Neuronal stem cell (in vitro differentiated cells): ENCODE data around the gene ACSS1.

Experiments used
- DNase-seq: peaks from one replicate; pipeline ENCODE4 v3.0.0-alpha.2; 2013; ENCODE audit warnings: low spot score
- H2AFZ ChIP-seq: one replicate; pipeline ENCODE4 v1.6.1; 2013; ENCODE audit warnings: mild to moderate bottlenecking, low read length, inconsistent platforms
- H2AK5ac ChIP-seq: 2 replicates; pipeline ENCODE4 v1.6.1; 2013; ENCODE audit warnings: low read depth, mild to moderate bottlenecking, inconsistent platforms, low read length, moderate library complexity, mixed read lengths
- H2BK120ac ChIP-seq: 2 replicates; pipeline ENCODE4 v1.6.1; 2013; ENCODE audit warnings: low read depth, mild to moderate bottlenecking, inconsistent platforms, low read length, moderate library complexity, mixed read lengths
- H2BK12ac ChIP-seq: one replicate; pipeline ENCODE4 v1.6.1; 2013; ENCODE audit warnings: low read length, inconsistent platforms
- H2BK15ac ChIP-seq: 2 replicates; pipeline ENCODE4 v1.6.1; 2013; ENCODE audit warnings: mild to moderate bottlenecking, low read length, inconsistent platforms, mixed read lengths
- H2BK5ac ChIP-seq: one replicate; pipeline ENCODE4 v1.6.1; 2013; ENCODE audit warnings: inconsistent platforms, mild to moderate bottlenecking, low read length, moderate library complexity
- H3K14ac ChIP-seq: one replicate; pipeline ENCODE4 v1.6.1; 2013; ENCODE audit warnings: low read length, inconsistent platforms
- H3K18ac ChIP-seq: 2 replicates; pipeline ENCODE4 v1.6.1; 2013; ENCODE audit warnings: low read length, inconsistent platforms
- H3K23ac ChIP-seq: 2 replicates; pipeline ENCODE4 v1.6.1; 2013; ENCODE audit warnings: low read depth, mild to moderate bottlenecking, mixed read lengths, low read length, inconsistent platforms; ENCODE audit not compliant: poor library complexity
- H3K27ac ChIP-seq: replicated peaks from 3 replicates; pipeline ENCODE4 v1.5.1; 2013; ENCODE audit warnings: low read length, inconsistent platforms
- H3K27me3 ChIP-seq, 3 experiments: 2 replicates each; pipeline ENCODE4 v1.6.1; 2013; ENCODE audit warnings: low read length in 3 of 3, mild to moderate bottlenecking in 2 of 3, inconsistent platforms in 1 of 3, low read depth in 1 of 3, mixed read lengths in 1 of 3, moderate library complexity in 1 of 3; ENCODE audit not compliant: control insufficient read depth in 3 of 3, insufficient read depth in 3 of 3
- H3K36me3 ChIP-seq, 2 donors: replicated peaks in 1 of 2; 2 replicates each; pipeline ENCODE4 v1.6.1; 2013; ENCODE audit warnings: low read length in 2 of 2; ENCODE audit not compliant: control insufficient read depth in 2 of 2, insufficient read depth in 2 of 2
- H3K4ac ChIP-seq: 2 replicates; pipeline ENCODE4 v1.6.1; 2013; ENCODE audit warnings: inconsistent platforms, mild to moderate bottlenecking, low read length, moderate library complexity
- H3K4me1 ChIP-seq, 2 donors: 1 replicate in 1 of 2; 2 replicates in 1 of 2; pipeline ENCODE4 v1.6.1; 2013; ENCODE audit warnings: low read length in 2 of 2, low read depth in 1 of 2; ENCODE audit not compliant: control insufficient read depth in 2 of 2, insufficient read depth in 1 of 2
- H3K4me2 ChIP-seq: one replicate; pipeline ENCODE4 v1.6.1; 2013; ENCODE audit warnings: mild to moderate bottlenecking, low read length, inconsistent platforms; ENCODE audit not compliant: insufficient read depth, poor library complexity, severe bottlenecking
- H3K4me3 ChIP-seq, 2 donors: 2 replicates each; pipeline ENCODE4 v1.5.1; 2013; ENCODE audit warnings: low read length in 2 of 2, mild to moderate bottlenecking in 2 of 2, inconsistent platforms in 1 of 2, moderate library complexity in 1 of 2
- H3K79me1 ChIP-seq: one replicate; pipeline ENCODE4 v1.6.1; 2013; ENCODE audit warnings: low read depth, mild to moderate bottlenecking, inconsistent platforms, low read length, moderate library complexity
- H3K9ac ChIP-seq: one replicate; pipeline ENCODE4 v1.6.1; 2013; ENCODE audit warnings: mild to moderate bottlenecking, low read depth, low read length, inconsistent platforms; ENCODE audit not compliant: poor library complexity
- H3K9me3 ChIP-seq, 2 donors: replicated peaks in 1 of 2; 2 replicates each; pipeline versions ENCODE3 to v1.6.1; 2013; ENCODE audit warnings: low read length in 2 of 2, mild to moderate bottlenecking in 2 of 2, inconsistent platforms in 1 of 2, low read depth in 1 of 2, mixed read lengths in 1 of 2, moderate library complexity in 1 of 2; ENCODE audit not compliant: control insufficient read depth in 2 of 2, insufficient read depth in 1 of 2
- H4K8ac ChIP-seq: one replicate; pipeline ENCODE4 v1.6.1; 2013; ENCODE audit warnings: low read depth, mild to moderate bottlenecking, inconsistent platforms, low read length, moderate library complexity
- H4K91ac ChIP-seq: one replicate; pipeline ENCODE4 v1.6.1; 2013; ENCODE audit warnings: low read length, low read depth, mild to moderate bottlenecking, inconsistent platforms; ENCODE audit not compliant: poor library complexity
- WGBS, 2 donors: extraction: QIAGEN DNeasy Blood & Tissue Kit; methylation state at CpG; one replicate each; pipeline ENCODE4 v1.1.7; 2013; ENCODE audit warnings: missing lambda C conversion rate in 2 of 2, mixed read lengths in 1 of 2; ENCODE audit not compliant: insufficient read length in 2 of 2, insufficient replicate concordance in 1 of 2; ENCODE audit errors: extremely low coverage in 2 of 2; 5-methylcytosine and 5-hydroxymethylcytosine counted together

The ACSS1 gene

DNA sequence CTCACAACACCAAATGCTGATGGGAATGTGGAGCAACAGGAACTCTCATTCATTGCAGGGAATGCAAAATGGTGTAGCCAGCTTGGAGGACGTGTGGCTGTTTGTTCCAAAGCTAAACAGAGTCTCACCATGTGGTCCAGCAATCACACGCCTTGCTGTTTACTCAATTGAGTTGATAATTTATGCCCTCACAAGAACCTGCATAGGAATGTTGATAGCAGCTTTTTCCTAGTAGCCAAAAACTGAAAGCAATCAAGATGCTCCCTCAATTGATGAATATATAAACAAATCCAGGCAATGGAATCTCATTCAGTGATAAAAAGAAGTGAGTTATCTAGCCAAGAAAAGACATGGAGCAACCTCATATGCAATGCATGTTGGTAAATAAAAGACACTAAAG is 39.6 kb upstream of the ACSS1 start:
- WGBS, 2 donors: no CpG with 5 or more reads among the region's 2 CpGs

DNA sequence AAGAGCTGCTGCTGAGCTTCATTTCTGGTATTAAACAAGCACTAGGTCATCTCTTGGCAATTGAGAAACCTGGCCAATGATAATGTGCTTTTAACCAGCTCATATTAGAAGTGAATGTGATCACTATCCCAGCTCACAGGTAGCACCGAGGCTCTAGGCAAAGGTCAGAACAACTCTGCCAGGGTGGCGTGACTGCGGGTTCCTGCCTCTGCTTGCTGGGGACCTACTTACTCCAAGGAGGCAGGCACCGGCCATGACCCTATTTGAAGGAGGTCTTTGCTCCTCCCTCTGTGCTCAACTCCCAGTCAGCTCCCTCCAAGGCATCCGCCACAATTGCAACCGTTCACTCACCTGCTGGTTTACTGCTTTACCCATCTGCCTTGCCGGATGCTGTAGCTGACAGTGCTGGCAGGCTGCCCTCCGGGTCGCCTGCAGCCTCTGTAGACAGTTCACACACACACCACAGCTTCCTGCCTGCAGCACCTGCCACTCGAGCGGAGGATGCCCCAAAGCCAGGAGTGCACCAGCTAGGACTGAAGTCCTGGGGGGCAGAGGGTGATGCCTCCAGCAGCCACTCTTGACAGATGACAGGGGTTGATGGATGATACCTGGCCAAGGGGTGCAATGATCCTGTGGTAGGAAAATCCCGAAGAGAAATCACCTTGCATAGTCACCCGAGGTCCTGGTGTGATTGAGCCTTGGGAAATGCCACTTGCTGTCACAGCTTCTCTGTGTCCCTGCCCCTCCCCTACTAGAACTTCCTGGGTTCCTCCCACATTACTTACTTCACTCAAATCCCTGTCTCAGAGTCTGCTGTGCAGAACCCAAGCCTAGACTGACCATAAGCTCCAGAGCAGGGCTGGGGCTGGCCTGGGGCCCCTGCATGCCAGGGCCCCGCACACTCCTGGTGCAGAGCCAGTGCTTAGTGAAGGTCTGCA is 32.8 kb upstream of the ACSS1 start:
- Histone ChIP-seq H2AFZ (no peak overlapping the region), H3K36me3 (no peaks in the 10 kb centered on the region), H4K91ac (no peak overlapping the region), H3K79me1 (no peaks in the 10 kb centered on the region), H2BK15ac (no peak overlapping the region), H3K4ac (no peak overlapping the region), H3K23ac (no peak overlapping the region), H3K14ac (no peak overlapping the region), H3K18ac (peak overlapping the region; percentile 76), H3K4me1 (peaks cover 0 to 8% of the 10 kb centered on the region in 2 donors), H2BK12ac (no peak overlapping the region), H3K27ac (no peak overlapping the region), H3K27me3 (peaks cover 0 to 38% (median 11%) of the 10 kb centered on the region in 3 experiments), H2AK5ac (no peak overlapping the region), H3K9me3 (peaks cover 1 to 2% of the 10 kb centered on the region in 2 donors), H4K8ac (no peak overlapping the region), H2BK5ac (no peak overlapping the region), H3K4me2 (no peak overlapping the region), H3K4me3 (no peak overlapping the region), H2BK120ac (no peak overlapping the region), H3K9ac (no peak overlapping the region)
- no peak for DNase-seq
- no CpG with 5 or more reads among the region's 14 CpGs for WGBS, 2 donors

More for the DNA sequence above, 39.6 kb upstream of the ACSS1 start:
- H2BK15ac ChIP-seq: no peak overlapping the region
- H3K4ac ChIP-seq: no peak overlapping the region
- no peak overlapping the region for H3K23ac ChIP-seq
- H3K14ac ChIP-seq: no peak overlapping the region
- no peaks in the 10 kb centered on the region for H3K36me3 ChIP-seq
- H4K91ac ChIP-seq: no peak overlapping the region
- no peak overlapping the region for H2BK120ac ChIP-seq
- no peaks in the 10 kb centered on the region for H3K79me1 ChIP-seq
- no peak overlapping the region for H2AFZ ChIP-seq
- peaks cover 5 to 7% of the 10 kb centered on the region in 2 donors for H3K4me1 ChIP-seq
- H2BK12ac ChIP-seq: no peak overlapping the region
- no peak overlapping the region for H3K4me2 ChIP-seq
- no peak overlapping the region for H3K18ac ChIP-seq
- H3K27ac ChIP-seq: no peak overlapping the region
- H2BK5ac ChIP-seq: no peak overlapping the region
- H4K8ac ChIP-seq: no peak overlapping the region
- H3K4me3 ChIP-seq: no peak overlapping the region
- no peaks in the 10 kb centered on the region for H3K27me3 ChIP-seq
- no peak for DNase-seq
- H3K9me3 ChIP-seq: peaks cover 0 to 8% of the 10 kb centered on the region in 2 donors
- H2AK5ac ChIP-seq: no peak overlapping the region
- no peak overlapping the region for H3K9ac ChIP-seq

DNA sequence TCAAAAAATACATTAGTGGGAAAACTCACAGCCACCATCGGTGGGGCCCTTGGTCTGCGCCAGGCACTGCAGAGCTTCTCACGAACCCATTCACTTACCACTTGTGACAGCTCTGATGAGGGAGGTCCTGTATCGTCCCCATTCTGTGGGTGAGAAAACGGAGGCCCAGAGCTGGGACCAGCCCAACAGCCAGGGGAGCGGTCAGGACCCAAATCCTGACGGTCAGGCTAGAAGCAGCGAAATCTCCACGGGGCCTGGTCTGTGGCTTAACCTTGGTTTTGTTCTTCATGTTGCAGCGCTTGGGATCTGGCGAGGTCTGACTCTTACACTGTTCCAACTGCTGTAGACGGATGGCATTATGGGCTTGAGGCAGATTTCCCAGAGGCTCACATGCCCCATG is 31.7 kb upstream of the ACSS1 start:
- H3K4me3 ChIP-seq: no peak overlapping the region
- H3K9ac ChIP-seq: no peak overlapping the region
- H3K4me1 ChIP-seq: peaks cover 3 to 8% of the 10 kb centered on the region in 2 donors
- H2BK5ac ChIP-seq: no peak overlapping the region
- H2BK12ac ChIP-seq: no peak overlapping the region
- H3K79me1 ChIP-seq: no peaks in the 10 kb centered on the region
- H3K18ac ChIP-seq: peak overlapping the region; percentile 75
- no peak overlapping the region for H4K8ac ChIP-seq
- no peak overlapping the region for H2AFZ ChIP-seq
- H3K14ac ChIP-seq: no peak overlapping the region
- DNase-seq: no peak
- no peak overlapping the region for H3K27ac ChIP-seq
- H2BK120ac ChIP-seq: no peak overlapping the region
- H3K9me3 ChIP-seq: peaks cover 1 to 5% of the 10 kb centered on the region in 2 donors
- no peak overlapping the region for H2BK15ac ChIP-seq
- H3K4me2 ChIP-seq: no peak overlapping the region
- WGBS, 2 donors: no CpG with 5 or more reads among the region's 12 CpGs
- no peak overlapping the region for H3K4ac ChIP-seq
- H2AK5ac ChIP-seq: no peak overlapping the region
- H3K27me3 ChIP-seq: peaks cover 3 to 49% (median 22%) of the 10 kb centered on the region in 3 experiments
- no peak overlapping the region for H4K91ac ChIP-seq
- no peak overlapping the region for H3K23ac ChIP-seq
- no peaks in the 10 kb centered on the region for H3K36me3 ChIP-seq

DNA sequence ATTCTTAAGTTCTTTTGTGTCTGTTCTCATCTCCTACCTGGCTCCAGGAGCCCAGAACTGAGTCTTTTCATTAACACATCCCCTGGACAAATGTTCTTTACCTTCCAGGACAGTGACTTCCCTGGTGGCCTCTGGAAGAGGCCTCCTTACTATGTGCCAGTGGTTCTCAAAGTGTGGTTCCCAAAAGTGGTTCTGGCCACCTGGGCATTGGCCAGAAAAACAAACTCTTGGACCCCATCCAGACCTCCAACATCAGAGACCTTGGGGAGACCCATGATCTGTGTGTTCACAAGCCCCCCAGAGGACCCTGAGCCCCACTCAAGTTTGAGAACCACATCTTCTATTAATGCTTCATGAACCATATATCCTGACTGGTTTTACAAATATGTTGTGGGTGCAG is 31.2 kb upstream of the ACSS1 start:
- no peak overlapping the region for H3K4me2 ChIP-seq
- no peak overlapping the region for H2BK5ac ChIP-seq
- H2BK15ac ChIP-seq: no peak overlapping the region
- H3K23ac ChIP-seq: no peak overlapping the region
- H3K4ac ChIP-seq: no peak overlapping the region
- no peak overlapping the region for H2AK5ac ChIP-seq
- DNase-seq: no peak
- no peaks in the 10 kb centered on the region for H3K36me3 ChIP-seq
- H3K14ac ChIP-seq: no peak overlapping the region
- H3K27me3 ChIP-seq: peaks cover 8 to 54% (median 28%) of the 10 kb centered on the region in 3 experiments
- H3K9me3 ChIP-seq: peaks cover 1 to 5% of the 10 kb centered on the region in 2 donors
- H4K91ac ChIP-seq: no peak overlapping the region
- no peak overlapping the region for H2BK12ac ChIP-seq
- no peak overlapping the region for H3K9ac ChIP-seq
- H3K4me1 ChIP-seq: peaks cover 6 to 12% of the 10 kb centered on the region in 2 donors
- no peak overlapping the region for H3K4me3 ChIP-seq
- H2AFZ ChIP-seq: no peak overlapping the region
- H3K18ac ChIP-seq: no peak overlapping the region
- H2BK120ac ChIP-seq: peak overlapping the region; percentile 50
- H3K27ac ChIP-seq: no peak overlapping the region
- no peak overlapping the region for H4K8ac ChIP-seq
- H3K79me1 ChIP-seq: no peaks in the 10 kb centered on the region
